PC-9 (cell line): ENCODE measurements around the gene PCDHA13. TPM values are rescaled to one million over a fixed set of nuclear protein-coding genes. Genes with fewer than 3 reads are reported as not detected.
A peak's percentile ranks its signal among the peaks of the same experiment; 100 is the strongest.

Experiments
- BruUV-seq: library from RNA; stranded (reverse); fragments of 400-500 nt; replicated peaks from 2 replicates; lab custom pipeline; 2021; lab: Mats Ljungman, UMichigan
- CTCF ChIA-PET: fragments of 300-600 bp; sonication (Branson Sonifier 250); formaldehyde crosslinking; loops from one replicate; lab custom pipeline; 2022; ENCODE audit warnings: antibody characterized with exemption; lab: Charles Lee
- POLR2A ChIA-PET: fragments of 300-600 bp; sonication (Branson Sonifier 250); formaldehyde crosslinking; loops from one replicate; lab custom pipeline; 2022; ENCODE audit warnings: antibody characterized with exemption; ENCODE audit not compliant: unreplicated experiment; lab: Charles Lee
- DNase-seq, 2 experiments: peaks; one replicate each; pipeline versions ENCODE4 v3.0.0 to v3.0.0-alpha.2; 2015 to 2022; ENCODE audit warnings: mixed read lengths in 1 of 2
- H2AFZ ChIP-seq: fragments of 200-600 bp; sonication (generic); 2 replicates; pipeline ENCODE4 v1.8.1; 2017; ENCODE audit warnings: antibody characterized with exemption
- H3F3A ChIP-seq: fragments of 200-600 bp; sonication (generic); 2 replicates; pipeline ENCODE4 v1.8.1; 2017; ENCODE audit warnings: antibody characterized with exemption, mild to moderate bottlenecking, low read depth; ENCODE audit not compliant: insufficient read depth
- H3K27ac ChIP-seq: fragments of 200-600 bp; sonication (generic); 2 replicates; pipeline ENCODE4 v1.6.1; 2016; ENCODE audit warnings: mixed run types
- H3K27me3 ChIP-seq: fragments of 200-600 bp; sonication (generic); 2 replicates; pipeline ENCODE4 v1.6.1; 2016; ENCODE audit warnings: low read depth, mixed run types; ENCODE audit not compliant: insufficient read depth
- H3K36me3 ChIP-seq: fragments of 200-600 bp; sonication (generic); 2 replicates; pipeline ENCODE4 v1.6.1; 2016; ENCODE audit warnings: low read depth, mixed run types
- H3K4me1 ChIP-seq: fragments of 200-600 bp; sonication (generic); replicated peaks from 2 replicates; pipeline ENCODE4 v1.6.1; 2016; ENCODE audit warnings: mixed run types; ENCODE audit not compliant: insufficient read depth
- H3K4me2 ChIP-seq: fragments of 200-600 bp; sonication (generic); 2 replicates; pipeline ENCODE4 v1.6.1; 2017; ENCODE audit warnings: mixed run types
- H3K4me3 ChIP-seq: fragments of 200-600 bp; sonication (generic); 2 replicates; pipeline ENCODE4 v1.6.1; 2016; ENCODE audit warnings: mixed run types
- H3K79me2 ChIP-seq: fragments of 200-600 bp; sonication (generic); 2 replicates; pipeline ENCODE4 v1.6.1; 2017; ENCODE audit warnings: low read depth, mixed run types
- H3K9me2 ChIP-seq: fragments of 200-600 bp; sonication (generic); 2 replicates; pipeline ENCODE4 v1.8.1; 2017; ENCODE audit warnings: mild to moderate bottlenecking; ENCODE audit not compliant: insufficient read depth
- H3K9me3 ChIP-seq: fragments of 200-600 bp; sonication (generic); 2 replicates; pipeline ENCODE4 v1.8.1; 2016; ENCODE audit warnings: low read depth; ENCODE audit not compliant: insufficient read depth
- H4K20me1 ChIP-seq: fragments of 200-600 bp; sonication (generic); 2 replicates; pipeline ENCODE4 v1.8.1; 2017; ENCODE audit not compliant: insufficient read depth
- CTCF ChIP-seq: fragments of 200-600 bp; sonication (generic); conservative IDR thresholded peaks from 2 replicates; pipeline ENCODE4 v1.6.1; 2017; ENCODE audit warnings: mixed run types, antibody characterized with exemption, mild to moderate bottlenecking, moderate library complexity
- EZH2 ChIP-seq: fragments of 200-600 bp; sonication (generic); IDR thresholded peaks from 2 replicates; pipeline ENCODE4 v1.8.0; 2017; ENCODE audit warnings: antibody characterized with exemption, low read depth
- intact Hi-C: fragments of 100-400 bp; cut with micrococcal nuclease; formaldehyde crosslinking; loops from one replicate; pipeline ENCODE4 v1.10.0; 2022; ENCODE audit not compliant: unreplicated experiment
- total RNA-seq: library from RNA; stranded (reverse); gene quantifications from 2 replicates; pipeline ENCODE4 v1.2.3, GENCODE V29; 2021

Gene PCDHA13
- total RNA-seq, 1 experiment from 2014 or later = not detected

- Histone ChIP-seq H4K20me1 (no peaks in the 10 kb centered on the region), H2AFZ (no peak overlapping the region), H3K4me1 (no peaks in the 10 kb centered on the region), H3K79me2 (no peaks in the 10 kb centered on the region), H3K4me2 (no peak overlapping the region), H3K27ac (no peak overlapping the region), H3K9me3 (no peaks in the 10 kb centered on the region; the same call in 1 of the 2 replicates), H3K36me3 (no peaks in the 10 kb centered on the region), H3F3A (no peaks in the 10 kb centered on the region), H3K9me2 (no peaks in the 10 kb centered on the region), H3K4me3 (no peak overlapping the region), H3K27me3 (no peaks in the 10 kb centered on the region)
- BruUV-seq = no TSS peak
- ChIA-PET CTCF (no interaction called here), POLR2A (no interaction called here)
- intact Hi-C loops = no loop called here
- DNase-seq = no peak
- TF ChIP-seq EZH2 = no peak
- no peak for TF ChIP-seq CTCF
Measured at GRCh38 chr5:140835622-140836510, 46.1 kb upstream of the PCDHA13 start.

- Histone ChIP-seq H2AFZ (no peak within 1 kb of the TSS), H3K9me2 (no peaks in the 10 kb centered on the region), H3K4me1 (no peaks in the 10 kb centered on the region), H3K36me3 (no peaks in the 10 kb centered on the region), H3K27ac (no peak within 1 kb of the TSS), H3K27me3 (no peaks in the 10 kb centered on the region), H4K20me1 (no peaks in the 10 kb centered on the region), H3F3A (no peaks in the 10 kb centered on the region), H3K79me2 (no peaks in the 10 kb centered on the region), H3K9me3 (no peaks in the 10 kb centered on the region), H3K4me2 (no peak within 1 kb of the TSS), H3K4me3 (no peak within 1 kb of the TSS)
- intact Hi-C loops = loop anchor here (1.0 kb wide), 1 partner anchor 200 kb away; no protein-coding TSS in a partner anchor
- CTCF ChIA-PET = interaction anchor here (0.8 to 1.0 kb wide), 2 partner anchors 13 to 199 kb away, joined by 3 to 4 read pairs; partner anchors contain the start of gene PCDHA6
- DNase-seq = peak in 1 of 2 experiments; percentile 13
- POLR2A ChIA-PET = no interaction called here
- no TSS peak for BruUV-seq
- peak; percentile 43 for TF ChIP-seq CTCF
- TF ChIP-seq EZH2 = no peak
Measured at GRCh38 chr5:140840978-140841962, 40.7 kb upstream of the PCDHA13 start, which contains the start of gene PCDHA8. TSS of gene PCDHA8 (plus strand) at chr5:140841187. CDS start at chr5:140841322, 135 bp downstream.
